Muscle of arm (tissue), 12 donors: ENCODE measurements around the gene APOM. TPM values are rescaled to one million over a fixed set of nuclear protein-coding genes. Genes with fewer than 3 reads are reported as not detected.

ENCODE experiments used
- DNase-seq: peaks from one replicate; pipeline ENCODE4 v3.0.0-alpha.2; 2013
- polyA plus RNA-seq, 12 donors: library from polyadenylated mRNA; unstranded; fragments of 120-200 nt; gene quantifications; one replicate each; pipeline ENCODE4 v1.2.1, GENCODE V29; 2013; ENCODE audit not compliant: insufficient read length in 12 of 12

Gene APOM
- polyA plus RNA-seq, 12 donors, result 3.4 to 9.7 (median 4.8) TPM; not detected in 2

DNA sequence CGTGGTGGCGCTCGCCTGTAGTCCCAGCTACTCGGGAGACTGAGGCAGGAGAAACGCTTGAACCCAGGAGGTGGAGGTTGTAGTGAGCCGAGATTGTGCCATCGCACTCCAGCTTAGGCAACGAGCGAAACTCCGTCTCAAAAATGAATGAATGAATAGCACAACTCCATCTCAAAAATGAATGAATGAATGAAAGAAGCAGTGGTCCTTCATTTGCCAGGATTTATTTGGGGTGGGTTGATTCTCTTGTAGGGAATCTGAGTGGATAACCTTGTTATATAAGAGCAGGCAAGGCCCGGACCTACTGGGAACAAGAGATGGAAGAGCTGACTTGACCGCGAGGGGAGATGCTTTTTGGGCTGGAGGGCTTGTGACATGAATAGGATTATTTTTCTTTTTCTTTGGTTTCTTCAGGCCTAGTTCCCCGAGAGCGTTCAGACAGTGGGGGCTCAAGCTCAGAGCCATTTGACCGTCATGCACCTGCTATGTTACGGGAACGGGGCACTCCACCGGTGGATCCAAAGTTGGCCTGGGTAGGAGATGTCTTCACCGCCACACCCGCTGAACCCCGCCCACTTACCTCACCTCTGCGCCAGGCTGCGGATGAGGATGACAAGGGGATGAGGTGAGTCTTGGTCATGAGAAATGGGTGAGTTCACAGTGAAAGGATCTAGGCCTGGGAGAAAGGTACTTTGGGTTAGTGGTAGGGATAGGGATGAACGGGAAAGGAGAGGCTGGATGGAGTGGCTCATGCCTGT lies 25.3 kb upstream of the APOM start:
- DNase-seq, result no peak

DNA sequence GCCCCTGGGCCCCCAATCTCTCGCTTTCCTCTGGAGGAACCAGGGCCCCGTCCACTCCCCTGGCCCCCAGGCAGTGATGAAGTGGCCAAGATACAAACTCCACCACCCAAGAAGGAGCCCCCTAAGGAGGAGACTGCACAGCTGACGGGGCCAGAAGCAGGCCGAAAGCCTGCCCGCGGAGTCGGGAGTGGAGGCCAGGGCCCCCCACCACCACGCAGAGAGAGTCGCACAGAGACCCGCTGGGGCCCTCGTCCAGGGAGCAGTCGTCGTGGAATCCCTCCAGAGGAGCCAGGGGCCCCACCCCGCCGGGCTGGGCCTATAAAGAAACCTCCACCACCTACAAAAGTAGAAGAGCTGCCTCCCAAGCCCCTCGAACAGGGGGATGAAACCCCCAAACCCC lies 24.5 kb upstream of the APOM start:
- no peak for DNase-seq

DNA sequence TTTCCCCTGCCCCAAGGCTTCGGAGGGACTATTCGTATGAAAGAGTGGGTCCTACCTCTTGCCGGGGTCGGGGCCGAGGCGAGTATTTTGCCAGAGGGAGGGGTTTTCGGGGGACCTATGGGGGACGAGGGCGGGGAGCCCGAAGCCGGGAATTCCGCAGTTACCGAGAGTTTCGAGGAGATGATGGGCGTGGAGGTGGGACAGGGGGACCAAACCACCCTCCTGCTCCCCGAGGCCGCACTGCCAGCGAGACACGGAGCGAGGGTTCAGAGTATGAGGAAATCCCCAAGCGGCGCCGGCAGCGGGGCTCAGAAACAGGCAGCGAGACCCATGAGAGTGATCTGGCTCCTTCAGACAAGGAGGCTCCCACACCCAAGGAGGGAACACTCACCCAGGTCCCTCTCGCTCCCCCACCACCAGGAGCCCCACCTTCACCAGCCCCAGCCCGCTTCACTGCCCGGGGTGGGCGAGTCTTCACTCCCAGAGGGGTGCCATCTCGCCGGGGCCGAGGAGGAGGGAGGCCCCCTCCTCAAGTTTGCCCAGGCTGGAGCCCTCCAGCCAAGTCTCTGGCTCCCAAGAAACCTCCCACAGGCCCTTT lies 23.9 kb upstream of the APOM start:
- no peak for DNase-seq

DNA sequence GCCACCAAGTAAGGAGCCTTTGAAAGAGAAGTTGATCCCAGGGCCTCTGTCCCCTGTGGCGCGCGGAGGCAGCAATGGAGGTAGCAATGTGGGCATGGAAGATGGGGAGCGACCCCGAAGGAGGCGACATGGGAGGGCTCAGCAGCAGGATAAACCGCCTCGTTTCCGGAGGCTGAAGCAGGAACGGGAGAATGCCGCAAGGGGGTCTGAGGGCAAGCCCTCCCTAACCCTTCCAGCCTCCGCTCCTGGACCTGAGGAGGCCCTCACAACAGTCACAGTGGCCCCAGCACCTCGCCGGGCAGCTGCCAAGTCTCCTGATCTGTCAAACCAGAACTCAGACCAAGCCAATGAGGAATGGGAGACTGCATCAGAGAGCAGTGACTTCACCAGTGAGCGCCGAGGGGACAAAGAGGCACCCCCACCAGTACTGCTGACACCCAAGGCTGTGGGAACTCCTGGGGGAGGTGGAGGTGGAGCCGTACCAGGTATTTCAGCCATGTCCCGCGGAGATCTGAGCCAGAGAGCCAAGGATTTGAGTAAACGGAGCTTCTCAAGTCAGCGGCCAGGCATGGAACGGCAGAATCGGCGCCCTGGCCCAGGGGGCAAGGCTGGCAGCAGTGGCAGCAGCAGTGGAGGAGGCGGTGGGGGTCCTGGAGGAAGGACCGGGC lies 23.3 kb upstream of the APOM start:
- DNase-seq, result no peak

DNA sequence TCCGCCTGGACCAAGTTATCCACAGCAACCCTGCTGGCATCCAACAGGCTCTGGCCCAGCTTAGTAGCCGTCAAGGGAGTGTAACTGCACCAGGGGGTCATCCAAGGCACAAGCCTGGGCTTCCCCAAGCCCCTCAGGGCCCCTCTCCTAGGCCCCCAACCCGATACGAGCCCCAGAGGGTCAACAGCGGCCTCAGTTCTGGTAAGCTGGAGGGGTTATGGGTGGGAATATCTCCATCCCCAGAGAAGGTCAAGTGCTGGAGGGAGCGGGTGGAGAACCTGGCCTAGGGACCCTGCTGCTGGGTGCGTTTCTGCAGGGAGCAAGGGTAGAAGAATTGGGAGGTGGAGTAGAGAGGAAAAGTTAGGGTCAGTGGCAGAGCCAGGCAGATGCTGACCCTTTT lies 22.2 kb upstream of the APOM start:
- DNase-seq, result no peak

DNA sequence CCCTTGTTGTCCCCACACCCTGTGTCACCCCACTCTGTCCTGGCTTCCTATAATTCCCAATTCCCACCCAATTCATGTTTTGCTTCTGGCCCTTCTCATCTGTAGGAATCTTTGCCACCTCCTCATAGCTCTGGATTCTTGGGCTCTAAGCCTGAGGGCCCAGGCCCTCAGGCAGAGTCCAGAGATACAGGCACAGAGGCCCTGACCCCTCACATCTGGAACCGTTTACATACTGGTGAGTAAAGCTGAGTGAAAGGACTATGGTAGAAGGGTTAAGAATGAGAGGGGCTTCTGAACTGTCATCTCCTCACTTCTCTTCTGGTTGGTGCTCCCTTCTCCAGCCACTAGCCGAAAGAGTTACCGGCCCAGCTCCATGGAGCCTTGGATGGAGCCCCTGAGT lies 21.6 kb upstream of the APOM start:
- no peak for DNase-seq

DNA sequence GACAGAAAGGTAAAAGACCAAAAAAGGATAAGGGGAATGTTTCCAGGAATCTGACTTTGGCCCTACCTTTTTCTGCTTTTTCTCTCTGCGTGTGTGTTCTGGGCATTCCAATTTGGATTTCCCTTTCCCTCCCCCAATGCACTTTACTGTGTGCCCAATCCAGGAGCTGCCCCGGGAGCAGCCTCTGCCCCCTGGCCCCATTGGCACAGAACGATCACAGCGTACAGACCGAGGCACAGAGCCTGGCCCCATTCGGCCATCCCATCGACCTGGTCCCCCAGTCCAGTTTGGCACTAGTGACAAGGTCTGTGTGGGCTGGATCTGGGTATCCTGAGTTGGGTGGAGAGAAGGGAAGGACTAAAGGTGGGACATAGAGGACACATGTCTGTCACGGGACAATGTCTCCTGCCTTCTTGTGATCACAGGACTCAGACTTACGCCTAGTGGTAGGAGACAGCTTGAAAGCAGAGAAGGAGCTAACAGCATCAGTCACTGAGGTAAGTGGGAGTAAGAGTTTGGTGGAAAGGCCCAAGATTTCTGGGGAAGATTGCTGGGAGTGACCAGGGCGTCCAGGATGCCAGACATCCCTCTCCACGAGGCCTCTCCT lies 20.6 kb upstream of the APOM start:
- no peak for DNase-seq

DNA sequence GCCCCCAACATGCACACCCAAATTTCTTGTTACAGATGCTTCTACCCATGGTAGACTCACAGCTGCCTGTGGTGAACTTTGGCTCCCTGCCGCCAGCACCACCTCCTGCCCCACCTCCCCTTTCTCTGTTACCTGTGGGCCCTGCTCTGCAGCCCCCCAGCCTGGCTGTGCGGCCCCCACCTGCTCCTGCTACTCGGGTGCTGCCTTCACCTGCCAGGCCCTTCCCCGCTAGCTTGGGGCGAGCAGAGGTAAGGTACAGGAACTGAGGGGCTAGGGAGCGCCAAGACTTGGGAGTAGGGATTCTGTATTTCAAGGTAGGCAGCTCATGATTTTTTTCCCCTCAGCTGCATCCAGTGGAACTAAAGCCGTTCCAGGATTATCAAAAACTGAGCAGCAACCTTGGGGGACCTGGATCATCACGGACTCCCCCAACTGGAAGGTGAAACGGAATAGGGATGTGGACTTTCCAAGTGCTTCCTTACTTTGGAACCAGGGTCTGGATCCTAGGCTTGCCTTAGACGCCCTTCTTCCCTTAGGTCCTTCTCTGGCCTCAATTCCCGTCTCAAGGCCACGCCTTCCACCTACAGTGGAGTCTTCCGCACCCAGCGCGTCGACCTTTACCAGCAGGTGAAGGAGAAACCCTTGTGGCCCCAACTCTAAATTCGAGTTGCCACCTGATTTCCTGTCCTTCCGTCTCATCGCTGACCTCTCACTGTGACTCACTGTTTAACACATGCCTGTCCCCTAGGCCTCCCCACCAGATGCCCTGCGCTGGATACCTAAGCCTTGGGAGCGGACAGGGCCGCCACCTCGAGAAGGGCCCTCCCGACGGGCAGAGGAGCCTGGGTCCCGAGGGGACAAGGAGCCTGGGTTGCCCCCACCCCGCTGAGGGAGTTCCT lies 18.7 kb upstream of the APOM start:
- no peak for DNase-seq

DNA sequence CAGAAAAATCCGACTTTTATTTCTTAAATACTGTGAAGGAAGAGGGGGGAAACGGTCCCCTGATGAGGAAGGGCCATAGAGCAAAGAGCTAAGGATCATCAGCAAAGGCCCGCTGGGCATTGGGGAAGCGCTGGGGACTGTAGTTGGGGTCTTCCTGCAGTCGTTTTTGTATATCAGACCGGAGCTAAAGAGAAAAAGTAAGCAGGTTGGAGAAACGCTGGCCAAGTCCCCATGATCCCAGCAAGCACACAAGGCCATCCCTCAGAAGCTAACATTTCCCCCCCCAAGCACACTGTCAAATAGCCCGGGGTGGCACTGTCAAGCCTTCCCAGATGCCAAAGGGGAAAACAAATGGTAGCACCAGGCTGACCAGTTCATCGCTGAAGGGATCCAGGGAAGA lies 16.7 kb upstream of the APOM start:
- DNase-seq, result no peak

DNA sequence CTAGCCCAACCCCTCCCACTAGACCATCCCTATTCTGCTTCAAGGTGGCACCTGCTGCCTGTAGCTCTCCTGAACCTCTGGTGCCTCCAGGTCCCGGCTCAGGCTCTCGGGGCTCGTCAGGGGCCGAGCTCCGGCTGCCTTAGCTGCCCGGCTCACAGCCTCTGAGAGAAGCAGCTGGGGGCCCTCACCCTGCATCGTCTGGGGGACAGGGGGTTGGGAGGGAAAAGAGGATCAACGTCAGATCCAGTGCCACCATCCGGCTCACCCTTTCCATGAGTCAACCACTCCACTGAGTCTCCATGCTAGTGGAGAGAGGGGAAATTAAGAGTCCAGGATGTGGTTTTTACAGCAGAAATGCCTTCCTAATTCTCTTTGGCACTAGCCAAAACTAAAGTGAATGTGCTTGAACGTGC lies 16.2 kb upstream of the APOM start:
- no peak for DNase-seq

DNA sequence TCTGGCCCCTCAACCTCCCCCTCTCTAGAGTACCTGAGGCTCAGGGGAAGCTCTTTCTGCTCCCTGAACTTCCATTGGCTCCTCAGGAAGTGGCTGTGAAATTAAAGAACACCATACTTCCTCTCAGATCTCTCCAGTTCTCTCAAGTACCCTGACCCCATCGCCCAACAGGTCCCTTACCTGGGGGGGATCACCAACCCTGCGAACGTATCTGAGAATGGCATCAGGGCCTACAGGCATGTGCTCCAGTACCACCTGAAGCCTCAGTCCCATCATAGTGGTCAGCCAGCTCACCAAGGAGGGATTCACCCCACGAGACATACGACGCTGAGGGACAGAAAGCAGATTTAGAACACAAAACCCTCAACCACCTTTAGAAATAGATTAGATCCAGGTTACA lies 15.1 kb upstream of the APOM start:
- DNase-seq, result no peak

DNA sequence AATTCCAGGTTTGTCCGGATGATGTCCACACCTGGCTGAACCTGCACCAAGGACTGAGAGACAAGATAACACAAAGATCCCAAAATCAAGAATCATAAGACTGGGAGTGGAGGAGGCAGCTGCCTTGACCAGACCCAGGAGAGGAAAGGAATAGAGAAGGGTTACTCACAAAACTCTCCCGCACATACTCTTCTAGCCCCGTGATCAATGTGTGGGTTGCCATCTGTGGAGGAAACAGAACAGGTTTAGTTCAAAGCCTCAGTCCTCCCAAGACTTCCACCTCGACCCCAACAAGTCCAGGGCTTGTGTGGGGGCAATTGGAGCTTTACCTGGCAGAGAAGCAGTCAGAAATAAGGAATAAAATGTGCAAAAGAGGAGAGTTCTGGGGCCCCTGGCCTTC lies 14.3 kb upstream of the APOM start:
- DNase-seq, result no peak

DNA sequence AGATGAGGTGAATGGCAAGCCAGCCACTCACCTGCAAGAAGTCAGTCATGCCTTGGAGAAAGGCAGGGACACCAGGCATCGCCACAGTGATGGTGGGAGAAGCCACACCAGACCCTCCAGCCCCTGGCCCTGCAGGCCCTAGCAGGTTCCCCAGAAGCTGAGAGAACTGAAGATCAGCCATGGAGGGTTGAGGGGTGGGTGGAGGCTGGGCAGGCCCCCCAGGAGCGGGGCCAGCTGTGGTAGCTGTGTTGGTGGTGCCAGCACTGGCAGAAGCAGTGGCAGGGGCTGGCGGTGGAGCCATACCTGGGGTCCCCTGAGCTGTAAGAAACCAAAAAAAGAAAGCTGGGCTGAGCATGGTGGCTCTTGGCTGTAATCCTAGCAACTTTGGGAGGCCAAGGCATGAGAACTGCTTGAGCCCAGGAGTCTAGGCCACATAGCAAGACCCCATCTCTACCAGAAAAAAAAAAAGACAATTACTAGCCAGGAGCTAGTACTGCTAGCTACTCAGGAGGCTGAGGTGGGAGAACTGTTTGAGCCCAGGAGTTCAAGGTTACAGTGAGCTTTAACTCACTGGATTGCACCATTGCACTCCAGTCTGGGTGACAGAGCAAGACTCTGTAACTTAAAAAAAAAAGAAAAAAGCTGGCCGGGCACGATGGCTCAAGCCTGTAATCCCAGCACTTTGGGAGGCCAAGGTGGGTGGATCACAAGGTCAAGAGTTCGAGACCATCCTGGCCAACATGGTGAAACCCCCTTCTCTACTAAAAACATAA lies 12.7 kb upstream of the APOM start:
- DNase-seq, result no peak

DNA sequence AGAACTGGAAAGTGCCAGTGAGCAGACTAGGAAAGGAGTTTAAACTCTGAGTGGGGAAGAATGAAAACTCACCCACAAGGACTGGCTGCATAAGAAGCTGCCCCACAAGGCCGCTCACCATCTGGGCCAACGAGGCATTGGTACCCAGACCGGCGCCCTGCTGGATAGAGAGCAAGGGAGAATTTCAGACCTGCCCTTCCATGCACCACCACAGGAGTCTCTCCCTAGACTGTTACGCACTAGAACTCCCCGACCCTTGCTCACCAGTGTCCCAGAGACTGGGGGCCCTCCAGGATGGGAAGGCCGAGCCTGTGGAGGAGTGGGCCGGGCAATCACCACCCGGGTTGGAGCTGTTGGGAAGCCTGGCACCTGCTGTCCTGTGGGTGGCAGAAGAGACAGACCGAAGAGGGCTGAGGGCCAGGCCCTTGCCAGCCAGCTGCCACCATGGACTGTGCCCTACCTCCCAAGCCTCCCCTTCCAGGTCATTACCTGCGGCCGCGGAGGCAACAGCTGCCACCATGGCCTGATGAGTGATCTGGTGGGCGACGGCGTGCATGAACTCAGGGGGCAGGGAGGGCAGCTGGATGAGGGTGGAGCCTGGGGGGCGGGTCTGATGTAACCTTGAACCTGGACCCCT lies 11.8 kb upstream of the APOM start:
- DNase-seq, result no peak

DNA sequence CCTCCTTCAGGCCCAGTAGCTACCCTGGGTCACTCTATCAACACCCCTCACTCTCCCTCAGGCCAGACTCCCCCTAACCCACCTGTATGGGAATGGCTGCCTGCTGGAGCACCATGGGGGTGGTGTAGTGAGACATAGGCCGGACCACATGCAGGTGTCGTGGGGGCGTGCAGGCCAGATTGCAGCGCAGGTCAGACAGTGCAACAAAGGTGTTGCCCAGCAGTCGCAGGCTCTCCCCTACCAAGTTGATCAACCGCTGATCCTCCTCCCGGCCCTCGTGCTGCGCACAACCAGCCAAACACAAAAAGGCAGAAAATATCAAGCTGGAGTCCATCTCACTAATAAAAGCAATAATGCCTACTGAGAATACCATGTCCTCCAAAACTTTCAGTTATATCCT lies 10.4 kb upstream of the APOM start:
- DNase-seq, result no peak

DNA sequence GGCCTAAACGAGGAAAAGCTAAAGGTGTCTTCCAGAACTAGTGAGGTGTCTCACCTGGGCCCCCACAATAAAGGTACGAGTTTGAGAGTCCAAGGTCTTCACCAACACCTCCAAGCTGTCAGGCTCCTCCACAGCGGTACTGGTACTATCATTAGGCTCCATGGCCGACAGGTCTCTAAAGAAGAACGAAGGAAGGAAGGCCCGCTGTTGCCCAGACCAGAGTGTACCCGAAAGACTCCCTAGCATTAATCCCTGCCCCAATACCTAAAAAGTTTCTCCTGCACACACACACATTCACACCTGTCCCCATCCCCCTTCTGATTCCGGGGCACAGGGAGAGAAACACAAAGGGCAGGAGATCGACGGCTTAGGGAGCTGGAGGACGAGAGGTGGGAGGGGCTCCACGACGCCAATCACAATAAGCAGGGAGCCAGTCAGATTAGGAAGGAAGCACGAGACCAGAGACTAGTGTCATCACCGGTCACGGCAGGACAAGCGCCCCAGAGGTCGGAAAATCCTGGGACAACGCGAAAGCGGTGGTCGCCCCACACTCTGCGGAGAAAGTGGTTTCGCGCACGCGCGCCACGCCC lies 4.0 kb upstream of the APOM start:
- DNase-seq, result no peak

DNA sequence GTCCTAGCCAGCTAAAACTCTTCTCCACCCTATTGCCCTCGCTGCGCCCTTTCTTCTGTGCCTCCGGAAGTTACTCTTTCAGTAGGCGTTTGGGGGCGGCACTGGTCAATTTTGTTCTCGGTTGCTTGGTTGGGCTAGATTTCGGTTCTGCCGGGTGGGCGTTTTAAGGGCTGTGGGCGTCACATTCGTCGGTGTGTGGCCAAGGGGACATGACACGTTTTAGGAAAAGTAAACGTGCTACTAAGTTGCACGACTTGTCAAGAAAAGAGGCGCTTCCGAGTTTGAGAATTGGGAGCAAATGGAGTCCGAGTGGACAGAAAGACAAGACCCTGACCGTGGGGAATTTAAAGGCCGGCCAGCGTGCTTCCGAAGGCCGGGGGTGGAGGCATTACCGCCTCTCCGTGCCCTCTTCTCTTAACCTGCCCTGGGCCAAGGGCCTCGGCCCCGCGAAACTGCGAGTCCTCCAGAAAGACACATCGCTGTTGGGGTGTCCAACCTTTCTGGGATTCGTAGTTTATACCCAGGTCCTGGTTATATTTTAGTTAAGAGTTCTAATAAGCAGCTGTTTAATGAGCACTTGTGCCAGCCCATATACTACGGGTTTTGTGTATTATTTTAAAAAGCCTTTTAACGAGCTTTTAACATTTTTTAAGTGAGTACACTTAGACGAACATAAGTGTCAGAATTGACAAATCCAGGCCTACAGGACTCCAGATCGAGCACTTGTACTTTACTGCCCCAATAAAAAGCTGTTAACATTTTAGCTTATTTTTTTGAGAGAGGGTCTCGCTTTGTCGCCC lies 2.6 kb upstream of the APOM start:
- no peak for DNase-seq

DNA sequence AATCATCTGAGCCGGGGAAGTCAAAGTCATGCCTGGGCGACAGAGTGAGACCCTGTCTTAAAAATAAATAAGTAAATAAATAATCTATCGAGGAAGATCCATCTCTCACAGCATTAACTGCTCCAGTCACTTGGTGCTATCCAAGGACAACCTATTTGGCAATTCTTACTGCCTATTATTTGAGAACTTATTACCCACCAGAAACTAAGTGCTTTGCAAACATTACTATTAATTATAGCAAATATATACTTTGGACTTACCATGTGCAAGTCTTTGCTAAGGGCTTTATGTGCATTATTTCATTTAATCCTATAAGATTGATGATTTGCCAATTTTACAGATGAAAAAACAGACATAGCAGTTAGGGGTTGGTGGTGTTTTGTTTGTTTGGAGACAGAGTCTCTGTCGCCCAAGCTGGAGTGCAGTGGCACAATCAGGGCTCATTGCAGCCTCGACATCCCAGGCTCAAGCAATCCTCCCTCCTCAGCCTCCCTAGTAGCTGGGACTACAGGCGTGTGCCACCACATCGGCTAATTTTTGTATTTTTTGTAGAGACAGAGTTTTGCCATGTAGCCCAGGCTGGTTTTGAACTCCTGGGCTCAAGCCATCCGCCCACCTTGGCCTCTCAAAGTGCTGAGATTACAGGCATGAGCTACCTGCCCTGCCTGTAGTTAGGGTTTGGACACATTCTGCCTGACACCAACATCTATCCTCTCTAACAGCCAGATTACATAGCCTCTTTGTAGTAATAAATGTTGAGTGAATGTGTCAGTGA lies 933 bp upstream of the APOM start:
- no peak for DNase-seq
